H1 (cell line): Measurements from ENCODE around the gene MACROD2.

ENCODE experiments used
- ATF3 ChIP-seq: IDR thresholded peaks from 2 replicates; pipeline ENCODE4 v1.6.1; 2011; ENCODE audit warnings: low read depth, mild to moderate bottlenecking, low read length; ENCODE audit not compliant: insufficient read depth
- CBX8 ChIP-seq: fragments of 300-800, 300-1000 bp; sonication (generic); IDR thresholded peaks from 2 replicates; pipeline ENCODE4 v1.7.1; 2016; ENCODE audit warnings: low read depth, low read length, borderline replicate concordance
- CTCF ChIP-seq, 3 experiments: IDR thresholded peaks; 1 replicate in 2 of 3; 2 replicates in 1 of 3; pipeline versions ENCODE4 v1.5.1 to v1.6.1; 2011; ENCODE audit warnings: low read length in 3 of 3, mild to moderate bottlenecking in 3 of 3, inconsistent platforms in 2 of 3, low read depth in 1 of 3, moderate library complexity in 1 of 3; ENCODE audit not compliant: insufficient read depth in 1 of 3; ENCODE audit errors: control extremely low read depth in 1 of 3
- EP300 ChIP-seq, 2 experiments: IDR thresholded peaks; 1 replicate in 1 of 2; 2 replicates in 1 of 2; pipeline ENCODE4 v1.6.1; 2011 to 2012; ENCODE audit warnings: low read depth in 2 of 2, low read length in 2 of 2, mild to moderate bottlenecking in 2 of 2, borderline replicate concordance in 1 of 2, inconsistent platforms in 1 of 2, moderate library complexity in 1 of 2
- EZH2 ChIP-seq: fragments of 200-600 bp; sonication (generic); IDR thresholded peaks from 2 replicates; pipeline ENCODE4 v1.7.1; 2012; ENCODE audit warnings: low read depth, mild to moderate bottlenecking, moderate library complexity, low read length, inconsistent platforms; ENCODE audit not compliant: severe bottlenecking
- GABPA ChIP-seq: IDR thresholded peaks from 2 replicates; pipeline ENCODE4 v1.6.1; 2011; ENCODE audit warnings: mild to moderate bottlenecking, low read length, moderate library complexity, borderline replicate concordance; ENCODE audit not compliant: insufficient read depth
- HDAC6 ChIP-seq: IDR thresholded peaks from one replicate; pipeline ENCODE4 v1.7.1; 2012; ENCODE audit warnings: low read depth, mild to moderate bottlenecking, inconsistent platforms, low read length, moderate library complexity
- KDM1A ChIP-seq: fragments of 200-600, 300-600 bp; sonication (generic); IDR thresholded peaks from 2 replicates; pipeline ENCODE4 v1.7.1; 2016; ENCODE audit warnings: mild to moderate bottlenecking, low read length, borderline replicate concordance
- NRF1 ChIP-seq: IDR thresholded peaks from 2 replicates; pipeline ENCODE4 v1.6.1; 2011; ENCODE audit warnings: mild to moderate bottlenecking, low read depth, low read length, improper control_type of control experiment
- POLR2A ChIP-seq, 2 experiments: IDR thresholded peaks; 1 replicate in 1 of 2; 2 replicates in 1 of 2; pipeline ENCODE4 v1.6.1; 2011; ENCODE audit warnings: low read depth in 2 of 2, low read length in 2 of 2, mild to moderate bottlenecking in 2 of 2; ENCODE audit errors: control extremely low read depth in 1 of 2
- RAD21 ChIP-seq, 2 experiments: IDR thresholded peaks in 1 of 2; conservative IDR thresholded peaks in 1 of 2; 2 replicates each; pipeline ENCODE4 v1.6.1; 2011; ENCODE audit warnings: low read depth in 2 of 2, low read length in 2 of 2, improper control_type of control experiment in 1 of 2, inconsistent platforms in 1 of 2, mild to moderate bottlenecking in 1 of 2, moderate library complexity in 1 of 2
- RBBP5 ChIP-seq: IDR thresholded peaks from 2 replicates; pipeline ENCODE4 v1.7.1; 2012; ENCODE audit warnings: low read depth, mild to moderate bottlenecking, inconsistent platforms, low read length, moderate library complexity, borderline replicate concordance
- SIN3A ChIP-seq, 2 experiments: IDR thresholded peaks in 1 of 2; conservative IDR thresholded peaks in 1 of 2; 2 replicates each; pipeline ENCODE4 v1.6.1; 2011 to 2012; ENCODE audit warnings: low read length in 2 of 2, improper control_type of control experiment in 1 of 2, low read depth in 1 of 2, mild to moderate bottlenecking in 1 of 2

GRCh38 chr20:15612769-15613168 lies 1617.5 kb downstream of the MACROD2 start:
- TF ChIP-seq CTCF (IDR thresholded peaks at IDR 0.05; ENCODE audit: control extremely low read depth in 1 of 3, insufficient read depth in 1 of 3, low read depth in 1 of 3, low read length in 3 of 3), result no peak
- TF ChIP-seq EZH2, result no peak
- TF ChIP-seq POLR2A (IDR thresholded peaks at IDR 0.05; ENCODE audit: control extremely low read depth in 1 of 2, low read depth in 2 of 2, low read length in 2 of 2), result no peak
- TF ChIP-seq HDAC6, result no peak
- no peak for TF ChIP-seq CBX8
- no peak for TF ChIP-seq KDM1A
- TF ChIP-seq ATF3, result no peak
- TF ChIP-seq EP300 (IDR thresholded peaks at IDR 0.05; ENCODE audit: borderline replicate concordance in 1 of 2, low read depth in 2 of 2, low read length in 2 of 2), result no peak
- no peak for TF ChIP-seq RBBP5
- TF ChIP-seq GABPA, result no peak
- no peak for TF ChIP-seq SIN3A (conservative IDR thresholded peaks at IDR 0.05 in 1 of 2, IDR thresholded peaks at IDR 0.05 in 1 of 2; ENCODE audit: low read depth in 1 of 2, low read length in 2 of 2)
- no peak for TF ChIP-seq RAD21 (IDR thresholded peaks at IDR 0.05 in 1 of 2, conservative IDR thresholded peaks at IDR 0.05 in 1 of 2; ENCODE audit: low read depth in 2 of 2, low read length in 2 of 2)
- TF ChIP-seq NRF1, result no peak
